ENCODE measurements around the gene YY1.
"Not testable (repeated sequence)": the region's sequence is repeated elsewhere in the genome, so short reads cannot be mapped to it uniquely, and the experiment has no call there.

YY1 gene

DNA sequence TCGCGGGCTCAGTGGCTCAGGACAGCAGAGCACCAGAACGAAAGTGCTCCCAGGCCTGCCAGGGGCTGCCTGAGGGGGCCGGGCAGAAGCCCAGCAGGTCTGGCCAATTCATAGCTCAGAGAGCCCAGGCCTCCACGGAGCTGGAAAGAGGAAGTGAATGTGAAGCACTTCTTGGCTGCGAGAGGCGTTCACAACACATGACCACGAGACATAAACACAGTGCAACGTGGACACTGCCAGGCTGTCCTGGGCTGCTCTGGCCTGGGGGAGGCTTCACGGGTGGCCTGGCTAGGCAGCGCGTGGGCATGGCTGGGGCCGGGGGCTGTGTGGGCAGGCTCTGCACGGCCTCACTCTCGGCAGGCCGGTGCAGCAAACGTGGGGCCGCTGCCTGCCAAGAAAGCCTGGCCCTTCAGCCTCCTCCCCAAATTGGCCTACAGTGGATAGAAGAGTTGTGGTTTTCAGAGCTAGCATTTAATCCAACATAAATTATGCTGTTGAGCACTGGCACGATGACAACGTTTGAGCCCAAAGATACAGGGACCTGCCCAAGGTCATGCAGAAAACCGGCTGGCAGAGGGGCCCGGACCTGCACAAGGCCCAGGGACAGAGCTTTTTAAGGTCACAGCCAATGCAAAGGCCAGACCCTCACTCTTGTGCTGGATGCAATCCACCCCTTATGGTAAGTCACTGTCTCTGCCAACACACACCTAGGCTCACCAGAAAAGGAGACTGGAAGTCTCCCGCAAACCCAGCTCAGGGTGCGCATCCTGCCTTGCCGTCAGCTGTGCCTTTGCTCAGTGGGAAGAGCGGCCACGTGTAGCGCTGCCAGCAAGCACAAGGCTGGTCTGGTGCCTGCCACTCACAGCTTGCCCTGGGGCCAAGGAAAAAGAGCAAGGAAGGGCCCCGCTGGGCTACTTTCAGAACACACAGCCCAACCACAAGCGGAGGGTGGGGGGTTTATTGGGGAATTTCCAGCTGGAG, 58.7 kb downstream of the YY1 start:
- DNase-seq: no peak

DNA sequence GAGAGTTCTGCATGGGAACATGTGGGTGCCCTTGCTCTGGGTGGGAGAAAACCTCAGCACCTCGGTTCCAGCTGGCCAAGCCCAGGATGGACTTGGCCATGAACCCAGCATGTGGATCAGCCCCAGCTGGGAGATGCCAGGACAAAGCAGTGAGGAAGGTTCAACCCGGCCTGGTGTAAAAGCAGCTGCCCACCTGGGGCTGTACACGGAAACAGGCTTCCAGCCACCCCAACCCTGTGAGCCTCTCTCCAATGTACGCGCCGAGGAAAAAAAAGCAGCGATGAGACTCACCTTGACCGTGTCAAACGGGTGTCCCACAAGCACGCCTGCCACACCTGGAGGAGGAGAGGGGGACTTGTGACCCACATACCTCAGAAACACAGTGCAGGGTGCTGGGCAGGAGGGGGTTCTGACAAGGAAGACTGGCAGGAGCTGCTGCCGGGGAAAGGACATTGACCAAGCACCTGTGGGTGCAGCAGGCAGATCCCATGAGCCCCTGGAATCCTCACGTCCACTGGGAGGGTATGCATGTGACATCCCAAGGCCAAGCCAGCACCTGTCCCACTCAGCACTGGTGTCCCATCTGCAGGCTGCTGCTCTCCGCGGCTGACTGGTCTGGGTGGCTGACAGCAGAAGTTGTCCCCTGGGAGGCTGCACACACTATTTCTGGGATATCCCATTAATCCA, 59.8 kb downstream of the YY1 start:
- no peak for DNase-seq

DNA sequence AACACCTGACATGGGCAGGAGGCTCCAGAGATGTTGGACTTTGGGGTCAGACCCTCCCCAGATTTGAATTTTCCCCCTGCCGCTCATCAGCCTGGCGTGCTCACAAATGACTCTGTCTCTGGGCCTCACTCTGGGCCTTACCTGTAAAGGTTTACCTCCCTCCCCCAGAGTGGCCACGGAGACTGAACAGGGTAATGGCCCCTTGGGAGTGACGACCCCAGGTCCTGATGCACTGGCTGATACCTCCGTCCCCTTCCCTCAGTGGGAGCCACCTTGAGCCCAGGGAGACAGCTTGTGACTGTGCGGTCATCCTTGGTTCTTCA, 60.3 kb downstream of the YY1 start:
- DNase-seq: no peak

DNA sequence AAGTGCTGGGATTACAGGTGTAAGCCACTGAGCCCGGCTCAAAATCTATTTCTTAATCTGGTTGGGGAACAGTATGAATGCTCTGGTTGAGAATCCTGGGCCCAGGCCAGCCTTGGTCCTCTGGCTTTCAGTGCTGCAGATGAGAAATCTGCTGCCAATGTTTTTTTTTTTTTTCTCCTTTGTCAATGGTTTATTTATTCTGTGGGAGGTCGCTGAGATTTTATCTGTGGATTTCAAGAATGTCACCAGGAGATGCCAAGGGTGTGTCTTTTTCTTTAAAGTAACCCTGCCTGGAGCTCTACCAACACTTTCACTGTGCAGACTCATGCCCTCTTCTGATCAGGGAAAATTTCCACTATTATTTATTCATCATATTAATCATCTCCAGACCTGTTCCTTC, 63.7 kb downstream of the YY1 start:
- no peak for DNase-seq

DNA sequence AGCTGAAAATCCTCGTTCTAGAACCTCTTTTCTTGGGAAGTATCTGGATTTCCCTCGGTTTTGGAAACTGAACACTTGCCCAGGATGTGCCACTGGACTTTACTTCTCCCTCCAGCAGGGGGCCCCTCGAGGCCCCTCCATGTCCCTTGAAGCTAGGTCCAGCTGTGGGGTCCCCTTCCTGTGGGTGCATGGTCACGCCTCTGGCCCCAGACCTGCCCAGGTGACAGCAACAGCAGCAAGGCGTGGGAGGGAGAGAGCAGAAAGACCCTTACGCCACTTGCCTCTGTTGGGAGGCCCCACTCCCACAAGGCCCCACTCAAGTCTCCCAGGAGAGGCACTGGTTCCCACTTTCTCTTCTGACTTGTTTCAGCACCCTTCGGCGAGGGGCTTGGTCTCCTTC, 64.2 kb downstream of the YY1 start:
- DNase-seq: no peak

DNA sequence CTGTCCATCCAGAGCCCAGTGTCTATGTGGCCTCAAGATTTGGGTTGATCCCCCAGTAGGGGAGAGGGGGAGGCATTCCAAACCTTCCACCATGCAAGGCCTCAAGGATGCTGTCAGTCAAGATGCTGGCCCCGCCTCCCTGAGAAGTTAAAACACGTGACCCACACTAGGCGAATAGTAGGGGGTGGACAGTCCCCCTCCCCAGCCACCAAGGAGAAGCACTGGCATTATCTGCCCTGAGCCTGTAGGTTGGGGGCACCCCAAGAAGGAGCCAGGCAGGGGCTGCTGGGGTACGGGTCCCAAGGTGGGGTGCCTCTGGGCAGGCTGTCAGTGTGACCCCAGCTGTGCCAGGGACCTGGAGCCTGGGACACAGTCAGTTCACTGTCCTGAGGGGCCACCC, 65.0 kb downstream of the YY1 start:
- DNase-seq: no peak

DNA sequence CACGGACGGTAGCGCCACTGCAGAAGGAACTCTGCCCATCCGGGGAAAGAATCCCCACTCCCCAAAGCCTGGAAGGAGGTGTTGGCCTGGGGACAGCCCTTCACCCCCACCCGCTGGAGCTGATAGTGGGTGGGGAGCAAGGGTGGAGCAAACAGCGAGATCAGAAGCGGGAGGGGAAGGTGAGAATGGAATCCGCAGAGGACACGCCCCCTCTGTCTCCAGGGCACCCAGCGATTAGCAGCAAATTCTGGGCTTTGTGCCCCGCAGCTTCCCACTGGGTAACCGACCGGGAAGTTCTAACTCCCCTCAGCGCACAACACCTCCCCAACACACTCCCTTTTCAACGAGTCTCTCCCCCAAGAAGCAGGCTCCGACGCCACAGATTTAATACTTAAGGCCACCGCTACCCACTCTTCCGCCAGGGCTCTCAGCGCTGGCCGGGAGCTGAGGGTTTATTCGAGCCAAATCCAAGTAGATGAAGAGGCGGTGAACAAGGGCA, 65.9 kb downstream of the YY1 start:
- no peak for DNase-seq

DNA sequence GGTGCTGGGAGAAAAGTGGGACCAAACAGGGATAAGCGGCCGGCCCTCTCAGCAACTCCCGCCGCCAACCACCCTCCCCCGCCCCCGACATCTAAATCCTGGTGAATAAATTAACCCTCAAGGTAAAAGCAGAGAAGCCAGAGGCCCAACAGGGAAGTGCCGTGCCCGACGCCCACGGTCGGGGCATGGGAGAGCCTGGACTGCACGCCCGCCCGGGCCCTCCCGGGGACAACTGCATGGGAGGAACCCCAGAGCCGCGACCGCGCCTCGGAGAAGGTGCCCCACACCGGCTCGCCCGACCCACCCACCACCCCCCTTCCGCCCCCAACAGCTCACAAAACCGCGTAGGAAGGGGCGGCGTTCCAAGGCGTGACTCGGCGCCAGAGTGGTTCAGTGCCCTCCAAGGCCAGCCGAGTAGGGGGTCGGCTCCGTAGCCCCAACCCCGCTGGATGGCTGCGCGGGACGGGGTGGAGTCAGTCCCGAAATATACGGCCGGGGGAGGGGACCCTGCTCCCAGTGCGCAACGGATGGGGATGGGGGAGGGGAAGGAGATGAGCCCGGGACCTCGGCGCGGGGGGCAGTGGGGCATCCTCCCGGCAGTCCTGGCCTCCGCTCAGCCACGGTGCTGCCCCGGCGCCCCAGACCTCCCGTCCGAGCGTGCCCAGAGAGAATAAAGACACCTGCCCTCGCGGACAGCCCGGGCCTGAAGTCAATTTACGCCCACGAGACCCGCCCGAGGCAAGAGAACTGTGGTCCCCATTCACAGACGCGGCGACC, 66.6 kb downstream of the YY1 start:
- peak; percentile 20 to 25 for DNase-seq

DNA sequence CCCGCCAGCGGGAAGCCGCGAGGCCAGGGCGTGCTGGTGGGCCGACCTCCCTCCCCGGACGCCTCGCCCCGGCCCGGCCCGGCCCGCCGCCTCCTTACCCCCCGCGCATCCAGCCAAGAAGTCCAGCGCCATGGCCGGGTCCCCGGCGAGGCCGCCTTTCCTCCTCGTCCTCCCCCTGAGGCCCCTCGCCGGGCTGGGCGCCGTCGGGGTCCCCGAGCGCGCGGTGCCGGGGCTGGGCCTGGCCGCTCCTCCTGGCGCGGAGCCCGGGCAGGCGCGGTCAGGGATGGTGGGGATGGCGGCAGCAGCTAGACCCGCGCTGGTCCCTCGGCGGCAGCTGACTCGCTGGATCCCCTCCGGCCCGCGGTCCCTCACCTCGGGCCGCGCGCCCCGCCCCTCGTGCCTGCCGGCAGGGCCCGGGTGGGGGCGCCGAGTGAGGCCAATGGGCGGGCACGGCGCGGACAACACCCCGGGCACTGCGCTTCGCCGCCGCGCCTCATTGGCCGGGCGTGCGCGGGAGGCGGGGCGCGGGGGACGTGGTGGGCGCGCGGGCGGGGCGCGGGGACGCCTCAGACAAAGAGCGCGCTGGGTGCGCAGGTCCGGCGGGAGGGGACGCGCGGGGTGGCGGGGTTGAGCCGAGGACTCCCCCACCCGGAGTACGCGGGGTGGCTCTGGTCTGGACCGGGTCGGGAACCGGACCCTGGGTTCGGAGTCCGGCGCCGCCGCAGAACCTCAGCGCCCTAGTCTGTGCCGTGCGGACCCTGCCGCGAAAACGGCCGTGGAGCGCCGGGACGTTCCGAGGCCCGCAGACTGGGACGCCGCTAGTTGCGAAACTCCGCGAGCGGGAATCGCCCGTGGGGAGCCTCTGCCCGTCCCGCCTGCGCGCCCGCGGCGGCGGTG, 67.4 kb downstream of the YY1 start, which contains the start of gene SLC25A29:
SLC25A29 (minus strand) TSS at position 344 of the 897 bp plus-strand sequence; CDS start at position 132, 212 bp downstream.
- peak; percentile 34 to 50 for DNase-seq

DNA sequence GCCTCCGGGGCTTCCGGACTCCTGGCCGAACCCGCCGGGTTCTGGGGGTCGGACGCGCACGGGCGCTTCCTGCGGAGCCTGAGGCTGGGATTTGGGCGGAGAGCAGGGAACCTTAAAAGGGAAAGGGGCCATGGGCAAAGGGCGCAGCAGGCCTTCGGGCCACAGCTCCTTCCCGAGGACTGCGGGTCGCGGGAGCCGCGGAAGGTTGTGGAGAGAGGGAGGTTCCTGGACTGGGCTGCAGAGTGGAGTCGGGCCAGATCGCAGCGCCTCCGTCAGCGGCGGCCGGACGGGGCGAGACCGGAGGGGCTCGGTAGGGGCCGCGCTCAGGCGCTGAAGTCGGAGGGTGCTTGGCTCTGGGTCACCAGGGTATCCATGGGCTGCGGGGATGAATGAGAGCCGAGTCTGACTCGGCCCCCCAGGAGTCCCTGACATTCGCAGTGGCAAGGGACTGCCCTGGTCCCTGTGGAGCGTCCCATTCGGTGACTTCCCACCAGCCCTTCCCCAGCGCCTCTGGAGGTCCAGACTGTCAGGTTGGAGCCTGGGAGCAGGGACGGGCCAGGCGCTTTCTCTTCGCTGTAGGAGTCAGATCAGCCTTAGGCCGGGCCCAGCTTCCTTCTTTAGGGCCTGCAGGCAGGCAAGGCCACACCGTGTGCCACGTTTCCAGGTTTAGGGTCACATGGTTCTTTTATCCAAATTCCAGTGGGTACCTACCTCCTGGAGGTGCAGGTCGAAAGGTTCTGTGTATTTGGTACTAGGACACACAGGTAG, 68.2 kb downstream of the YY1 start:
- DNase-seq: no peak

DNA sequence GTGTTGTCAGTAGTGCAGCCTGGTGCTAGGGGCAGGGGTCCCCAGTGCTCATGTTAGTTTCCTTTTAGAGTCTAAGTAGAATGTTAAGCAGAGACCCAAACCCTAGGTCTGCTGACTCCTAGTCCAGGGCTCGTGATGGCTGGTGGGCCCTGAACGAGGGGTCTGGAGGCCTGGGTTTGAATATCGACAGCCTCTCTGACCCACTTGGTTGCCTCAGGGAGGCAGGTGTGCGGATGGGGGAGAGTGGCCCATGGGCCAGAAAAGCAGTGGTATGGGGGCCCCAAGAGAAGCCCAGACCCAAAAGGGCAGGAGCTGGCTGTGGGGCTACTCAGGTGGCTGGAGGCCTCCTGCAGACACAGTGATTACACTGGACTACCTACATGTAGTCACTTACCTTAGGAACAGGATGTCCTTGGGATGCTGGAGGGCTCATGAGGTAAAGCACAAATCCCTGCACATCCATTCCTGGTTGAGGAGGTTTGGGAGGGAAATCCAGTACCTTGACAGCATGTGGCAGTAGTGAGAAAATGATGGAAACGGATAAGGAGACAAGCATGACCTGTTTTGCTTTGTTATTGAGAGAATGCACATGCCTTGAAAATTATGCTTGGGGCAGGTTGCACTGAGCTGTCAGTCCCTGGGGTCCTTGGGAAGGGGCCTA, 69.0 kb downstream of the YY1 start:
- no peak for DNase-seq

DNA sequence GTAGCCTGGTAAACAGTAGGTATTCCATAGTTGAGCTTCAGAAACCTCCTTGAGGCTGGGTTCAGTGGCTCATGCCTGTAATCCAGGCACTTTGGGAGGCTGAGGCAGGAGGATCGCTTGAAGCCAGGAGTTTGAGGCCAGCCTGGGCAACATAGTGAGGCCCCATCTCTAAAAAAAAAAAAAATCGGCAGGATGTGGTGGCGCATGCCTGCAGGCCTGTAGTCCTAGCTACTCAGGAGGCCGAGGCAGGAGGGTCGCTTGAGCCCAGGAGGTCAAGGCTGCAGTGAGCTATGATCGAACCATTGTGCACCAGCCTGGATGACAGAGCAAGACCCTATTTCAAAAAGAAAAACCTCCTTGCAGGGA, 69.5 kb downstream of the YY1 start:
- not testable (repeated sequence) for DNase-seq

DNA sequence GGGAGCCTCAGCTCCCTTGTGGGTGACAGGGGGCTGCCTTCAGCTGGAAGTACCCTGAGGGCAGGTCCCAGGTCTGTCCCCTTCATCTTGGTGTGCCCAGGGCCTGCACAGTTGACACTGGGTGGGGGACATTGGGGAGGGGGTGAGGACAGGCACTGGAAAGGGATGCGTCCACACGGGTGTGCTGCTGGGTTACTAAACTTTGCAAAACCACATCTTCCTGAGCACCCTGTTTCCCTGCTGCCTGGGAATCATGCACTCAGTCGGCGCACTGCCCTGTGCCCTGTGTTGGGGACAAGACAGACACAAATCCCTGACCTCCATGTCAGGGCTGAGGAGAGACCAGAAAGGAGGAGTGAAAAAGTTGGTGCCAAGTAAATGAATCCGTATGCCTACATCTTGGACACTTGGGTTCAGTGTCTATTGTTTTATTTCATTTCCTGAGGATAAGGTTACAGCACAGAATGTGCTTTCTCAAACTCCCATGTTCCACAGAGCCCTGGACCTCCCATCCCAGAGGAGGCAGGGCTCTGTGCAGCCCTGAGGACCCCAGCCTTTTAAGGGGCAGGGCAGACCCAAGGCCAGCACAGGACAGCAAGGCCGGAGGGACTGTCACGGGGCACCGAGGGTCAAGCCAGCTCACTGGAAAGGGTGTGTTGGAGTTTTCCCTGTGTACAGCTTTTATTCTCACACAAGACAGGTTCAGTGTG, 70.2 kb downstream of the YY1 start:
- DNase-seq: no peak

DNA sequence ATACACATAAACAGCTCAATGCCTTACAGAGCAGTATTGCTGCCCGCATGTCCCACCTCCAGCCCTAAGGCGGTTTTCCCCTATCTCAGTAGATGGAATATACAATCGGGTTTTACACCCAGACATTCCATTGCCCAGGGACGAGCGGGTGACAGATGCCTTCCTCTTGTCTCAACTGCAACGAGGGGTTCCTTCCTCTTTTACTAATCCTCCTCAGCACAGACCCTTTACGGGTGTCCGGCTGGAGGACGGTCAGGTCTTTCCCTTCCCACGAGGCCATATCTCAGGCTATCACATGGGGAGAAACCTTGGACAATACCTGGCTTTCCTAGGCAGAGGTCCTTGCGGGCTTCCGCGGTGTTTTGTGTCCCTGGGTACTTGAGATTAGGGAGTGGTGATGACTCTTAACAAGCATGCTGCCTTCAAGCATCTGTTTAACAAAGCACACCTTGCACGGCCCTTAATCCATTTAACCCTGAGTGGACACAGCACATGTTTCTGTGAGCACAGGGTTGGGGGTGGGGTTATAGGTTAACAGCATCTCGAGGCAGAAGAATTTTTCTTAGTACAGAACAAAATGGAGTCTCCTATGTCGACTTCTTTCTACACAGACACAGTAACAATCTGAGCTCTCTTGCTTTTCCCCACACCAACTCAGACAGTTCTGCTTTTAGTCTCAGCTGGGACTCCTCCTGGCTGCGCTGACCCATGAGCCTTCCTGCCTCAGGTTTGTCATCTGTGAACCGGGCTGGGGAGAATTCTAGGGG, 73.3 kb downstream of the YY1 start:
- not testable (repeated sequence) for DNase-seq

DNA sequence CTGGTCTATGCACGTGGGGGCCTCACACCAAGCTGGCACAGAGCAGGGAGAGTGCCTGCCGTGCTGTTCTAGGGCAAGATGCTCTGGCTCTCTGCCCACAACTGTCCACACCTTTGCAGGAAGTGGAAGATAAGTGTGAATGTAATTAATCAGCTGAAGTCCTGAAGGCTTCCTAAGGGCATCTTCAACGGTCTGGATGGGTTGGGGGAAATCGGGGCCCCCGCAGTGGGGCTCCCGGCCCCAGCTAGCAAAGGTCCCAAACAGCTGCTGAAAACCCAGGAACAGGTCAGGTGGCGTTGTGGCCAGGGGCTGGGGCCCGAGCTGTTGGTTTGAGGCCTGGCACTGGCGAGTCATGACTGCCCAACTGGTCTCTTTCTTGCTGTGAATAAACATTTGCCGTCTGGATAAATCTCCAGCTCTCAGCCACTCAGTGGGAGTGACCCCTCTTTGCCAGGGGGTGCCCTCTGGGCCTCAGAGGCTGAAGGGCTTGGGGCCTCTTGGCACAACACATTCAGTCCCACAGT, 74.0 kb downstream of the YY1 start:
- no peak for DNase-seq

DNA sequence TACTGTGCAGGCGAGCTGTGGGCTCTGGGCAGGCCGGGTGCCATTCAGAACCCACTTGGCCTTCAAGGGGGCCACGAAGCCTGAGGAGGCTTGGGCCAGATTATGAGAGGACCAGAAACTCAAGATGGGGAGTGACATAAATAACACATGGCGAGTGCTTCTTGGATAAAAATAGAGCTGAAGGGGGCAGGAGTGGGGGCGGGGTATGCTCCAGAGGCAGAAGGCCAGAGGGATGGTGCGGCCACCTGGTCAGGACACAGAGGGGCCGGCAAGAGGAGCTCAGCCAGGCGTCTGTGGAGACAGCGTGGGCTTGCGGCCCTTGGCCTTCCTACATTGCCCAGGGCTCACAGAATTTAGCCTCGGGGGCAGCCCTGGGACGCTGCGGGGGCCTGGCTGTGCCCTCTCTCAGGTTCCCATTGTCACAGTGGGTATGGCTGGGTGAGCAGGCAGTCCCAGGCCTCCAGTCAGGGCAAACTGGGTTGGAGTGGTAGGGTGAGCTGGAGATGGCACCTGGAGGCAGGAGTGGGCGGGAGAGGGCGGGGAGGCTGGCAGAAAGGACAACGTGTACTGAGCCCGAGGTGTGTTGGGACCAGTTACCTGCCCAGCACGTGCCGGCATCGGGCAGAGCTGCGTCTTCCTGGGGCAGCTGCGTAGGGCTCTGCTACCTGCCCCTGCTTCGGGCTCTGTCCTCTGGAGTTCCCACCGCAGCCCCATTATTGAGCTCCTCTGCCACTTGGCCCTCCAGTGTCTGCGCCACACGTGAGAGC, 74.7 kb downstream of the YY1 start:
- DNase-seq: no peak

DNA sequence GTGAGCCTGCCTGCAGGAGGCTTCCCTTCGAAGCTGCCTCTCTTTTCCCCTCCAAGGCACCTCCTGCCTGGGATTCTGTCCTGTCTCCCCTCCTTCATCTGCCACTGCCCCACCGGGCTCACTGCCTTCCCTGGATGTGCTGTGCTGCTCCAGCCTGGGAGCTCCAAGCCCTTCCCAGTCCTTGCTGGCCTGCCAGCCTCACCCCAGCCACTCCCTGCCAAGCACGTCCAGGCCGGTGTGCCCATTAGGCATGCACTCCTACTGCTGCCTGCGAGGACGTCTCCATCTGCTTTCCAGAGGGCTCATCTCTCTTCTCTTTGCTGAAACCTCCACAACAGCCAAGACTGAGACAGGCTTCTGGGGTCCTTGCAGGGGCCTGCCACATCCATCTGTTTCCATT, 75.8 kb downstream of the YY1 start:
- DNase-seq: no peak

DNA sequence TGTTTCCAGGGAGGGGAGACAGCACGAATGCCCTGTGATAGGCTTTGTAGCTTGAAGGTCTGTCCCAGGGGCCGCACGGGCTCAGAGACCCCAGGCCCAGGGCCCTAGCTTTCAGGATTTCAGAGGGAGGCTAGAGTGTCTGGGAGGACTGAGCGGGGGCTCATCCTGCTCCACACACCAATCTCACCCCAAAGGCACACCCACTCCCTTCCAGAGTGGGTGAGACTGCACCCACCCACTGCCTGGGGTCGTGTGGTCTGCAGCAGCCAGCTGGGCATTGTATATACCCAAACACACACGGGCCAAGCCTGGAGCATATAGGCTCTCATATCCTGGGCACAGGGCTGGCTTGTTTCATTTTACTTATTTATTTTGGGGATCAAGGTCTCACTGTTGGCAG, 78.4 kb downstream of the YY1 start:
- no peak for DNase-seq
